Measurements from ENCODE around the gene ANO7.
A peak's percentile ranks its signal among the peaks of the same experiment; 100 is the strongest.

ANO7 gene

DNA sequence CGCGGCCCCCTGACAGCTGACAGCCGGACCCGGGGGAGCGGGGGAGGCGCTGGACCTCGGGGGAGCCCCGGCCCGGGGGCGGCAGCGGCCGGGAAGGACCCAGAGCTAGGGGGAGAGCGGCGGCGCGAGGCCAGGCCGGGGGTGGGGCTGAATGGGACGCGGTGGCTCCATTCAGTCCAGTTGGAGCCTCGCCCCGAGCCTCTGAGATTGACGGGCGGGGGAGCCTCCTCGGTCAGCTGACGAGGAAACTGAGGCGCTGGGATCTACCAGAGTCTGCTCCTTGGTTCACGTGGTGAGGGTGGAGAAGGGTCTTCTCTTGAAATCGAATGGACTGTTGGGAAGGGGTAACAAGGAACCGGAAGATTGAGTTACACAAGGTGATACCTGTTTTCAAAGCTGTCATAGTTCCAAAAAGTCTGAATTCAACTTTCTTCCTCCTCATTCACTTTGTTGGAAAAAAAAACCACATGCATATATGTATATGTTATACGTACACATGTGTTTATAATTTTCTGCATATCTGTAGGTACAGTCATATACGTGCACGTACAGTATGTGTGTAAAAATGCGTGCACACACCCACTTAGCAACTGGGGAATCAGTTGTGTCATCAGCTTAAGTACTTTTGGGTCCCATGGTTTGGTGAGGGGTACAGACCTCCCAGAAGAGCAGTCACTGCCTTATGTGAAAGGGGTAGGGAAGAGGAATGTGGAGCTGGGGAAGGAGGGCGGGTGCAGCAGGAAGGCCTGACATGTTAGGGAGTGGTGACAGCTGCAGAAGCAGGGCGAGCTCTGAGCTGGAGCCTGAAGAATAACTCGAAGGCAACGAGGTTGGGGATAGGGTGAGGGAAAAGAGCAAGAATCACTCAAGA is 37.6 kb upstream of the ANO7 start:
- Histone ChIP-seq H3K4me1 (ENCODE audit: insufficient read depth, low read length, severe bottlenecking) (peaks cover 40% of the 10 kb centered on the region), H2AFZ (ENCODE audit: low read length) (no peak overlapping the region), H3K9me3 (ENCODE audit: low read length) (no peaks in the 10 kb centered on the region), H3K36me3 (ENCODE audit: insufficient read depth, low read length) (peaks cover 17% of the 10 kb centered on the region), H3K79me2 (ENCODE audit: insufficient read depth, low read length) (peaks cover 29% of the 10 kb centered on the region), H3K27me3 (ENCODE audit: insufficient read depth, low read length) (no peaks in the 10 kb centered on the region), H3K4me2 (ENCODE audit: low read length) (peak overlapping the region; percentile 93), H3K9ac (ENCODE audit: low read length) (peak overlapping the region; percentile 88), H4K20me1 (ENCODE audit: insufficient read depth, low read length) (no peaks in the 10 kb centered on the region), H3F3A (ENCODE audit: insufficient read depth, low read length) (no peaks in the 10 kb centered on the region), H3K27ac (ENCODE audit: low read depth, low read length, poor library complexity, severe bottlenecking) (no peak overlapping the region), H3K9me2 (ENCODE audit: low read depth, low read length) (no peaks in the 10 kb centered on the region), H3K4me3 (ENCODE audit: low read depth, low read length, poor library complexity, severe bottlenecking) (peak overlapping the region; percentile 89)
- TF ChIP-seq, protein P1, sequence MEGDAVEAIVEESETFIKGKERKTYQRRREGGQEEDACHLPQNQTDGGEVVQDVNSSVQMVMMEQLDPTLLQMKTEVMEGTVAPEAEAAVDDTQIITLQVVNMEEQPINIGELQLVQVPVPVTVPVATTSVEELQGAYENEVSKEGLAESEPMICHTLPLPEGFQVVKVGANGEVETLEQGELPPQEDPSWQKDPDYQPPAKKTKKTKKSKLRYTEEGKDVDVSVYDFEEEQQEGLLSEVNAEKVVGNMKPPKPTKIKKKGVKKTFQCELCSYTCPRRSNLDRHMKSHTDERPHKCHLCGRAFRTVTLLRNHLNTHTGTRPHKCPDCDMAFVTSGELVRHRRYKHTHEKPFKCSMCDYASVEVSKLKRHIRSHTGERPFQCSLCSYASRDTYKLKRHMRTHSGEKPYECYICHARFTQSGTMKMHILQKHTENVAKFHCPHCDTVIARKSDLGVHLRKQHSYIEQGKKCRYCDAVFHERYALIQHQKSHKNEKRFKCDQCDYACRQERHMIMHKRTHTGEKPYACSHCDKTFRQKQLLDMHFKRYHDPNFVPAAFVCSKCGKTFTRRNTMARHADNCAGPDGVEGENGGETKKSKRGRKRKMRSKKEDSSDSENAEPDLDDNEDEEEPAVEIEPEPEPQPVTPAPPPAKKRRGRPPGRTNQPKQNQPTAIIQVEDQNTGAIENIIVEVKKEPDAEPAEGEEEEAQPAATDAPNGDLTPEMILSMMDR (IDR thresholded peaks at IDR 0.05; ENCODE audit: low read length): no peak
- TF ChIP-seq EZH2 (IDR thresholded peaks at IDR 0.05; ENCODE audit: borderline replicate concordance, low read length): no peak

DNA sequence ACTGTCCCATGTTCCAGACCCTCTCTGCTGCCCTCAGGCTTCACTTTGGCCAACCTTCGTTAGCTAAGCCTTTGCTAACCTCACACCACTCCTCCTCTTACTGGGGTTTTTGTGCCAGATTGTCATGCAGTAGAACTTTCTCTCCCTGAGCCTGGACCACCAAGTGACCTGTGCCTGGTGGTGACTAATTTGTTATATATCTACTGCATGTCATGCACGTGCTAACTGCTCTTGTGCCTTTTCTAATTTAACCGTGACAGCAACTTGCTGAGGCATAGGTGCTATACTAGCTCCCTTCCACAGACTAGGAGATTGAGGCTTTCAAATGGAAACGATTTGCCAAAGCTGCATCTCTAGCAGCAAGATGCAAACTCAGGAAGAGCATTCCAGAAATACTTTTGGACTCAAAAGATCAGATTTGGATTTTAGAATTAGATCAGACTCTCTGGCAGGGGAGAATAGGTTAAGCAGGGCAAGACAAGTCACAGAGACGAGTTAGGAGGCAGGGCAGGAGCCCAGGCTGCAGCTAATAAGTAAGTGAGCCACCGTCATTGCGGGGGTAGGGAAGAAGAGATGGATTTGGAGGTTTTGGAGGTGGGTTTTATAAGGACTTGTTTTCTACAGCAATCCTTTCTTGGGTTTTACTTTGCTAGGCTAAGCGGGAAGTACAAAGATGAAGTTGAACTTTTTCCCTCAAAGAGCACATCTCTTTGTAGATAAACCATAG is 36.4 kb upstream of the ANO7 start:
- TF ChIP-seq EZH2 (IDR thresholded peaks at IDR 0.05; ENCODE audit: borderline replicate concordance, low read length): no peak
- TF ChIP-seq, protein P1 (IDR thresholded peaks at IDR 0.05; ENCODE audit: low read length): no peak
- Histone ChIP-seq H3K27me3 (ENCODE audit: insufficient read depth, low read length) (no peaks in the 10 kb centered on the region), H3K9me3 (ENCODE audit: low read length) (no peaks in the 10 kb centered on the region), H3K36me3 (ENCODE audit: insufficient read depth, low read length) (peaks cover 21% of the 10 kb centered on the region), H3K4me1 (ENCODE audit: insufficient read depth, low read length, severe bottlenecking) (peaks cover 28% of the 10 kb centered on the region), H3K79me2 (ENCODE audit: insufficient read depth, low read length) (peaks cover 23% of the 10 kb centered on the region), H3K9ac (ENCODE audit: low read length) (no peak overlapping the region; the same call in 1 of the 2 replicates), H3K9me2 (ENCODE audit: low read depth, low read length) (no peaks in the 10 kb centered on the region), H3K4me3 (ENCODE audit: low read depth, low read length, poor library complexity, severe bottlenecking) (peak overlapping the region; percentile 89), H3F3A (ENCODE audit: insufficient read depth, low read length) (no peaks in the 10 kb centered on the region), H3K4me2 (ENCODE audit: low read length) (peak overlapping the region; percentile 93; the same call in 1 of the 2 replicates), H4K20me1 (ENCODE audit: insufficient read depth, low read length) (no peaks in the 10 kb centered on the region), H2AFZ (ENCODE audit: low read length) (no peak overlapping the region), H3K27ac (ENCODE audit: low read depth, low read length, poor library complexity, severe bottlenecking) (no peak overlapping the region)

DNA sequence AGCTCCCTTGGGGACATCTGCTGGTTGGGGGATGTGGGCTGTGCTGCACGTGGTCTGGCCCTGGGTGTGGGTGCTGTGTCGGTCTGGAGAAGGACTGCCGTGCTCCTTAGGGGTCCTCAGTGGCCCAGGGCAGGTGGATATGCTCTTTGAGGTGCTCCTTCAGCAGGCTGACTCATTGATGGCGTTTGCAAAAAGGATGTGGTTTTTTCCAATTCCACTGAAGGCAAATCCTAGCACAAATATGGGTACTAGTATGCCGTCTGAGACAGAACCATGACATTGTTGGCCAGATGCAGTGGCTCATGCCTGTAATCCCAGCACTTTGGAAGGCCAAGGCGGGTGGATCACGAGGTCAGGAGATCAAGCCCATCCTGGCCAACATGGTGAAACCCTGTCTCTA is 34.9 kb upstream of the ANO7 start:
- TF ChIP-seq, protein P1 (IDR thresholded peaks at IDR 0.05; ENCODE audit: low read length): no peak
- no peak for TF ChIP-seq EZH2 (IDR thresholded peaks at IDR 0.05; ENCODE audit: borderline replicate concordance, low read length)
- Histone ChIP-seq H3K9me2 (ENCODE audit: low read depth, low read length) (no peaks in the 10 kb centered on the region), H3K27me3 (ENCODE audit: insufficient read depth, low read length) (no peaks in the 10 kb centered on the region), H2AFZ (ENCODE audit: low read length) (no peak overlapping the region), H3K9me3 (ENCODE audit: low read length) (no peaks in the 10 kb centered on the region), H3K27ac (ENCODE audit: low read depth, low read length, poor library complexity, severe bottlenecking) (no peak overlapping the region), H3K9ac (ENCODE audit: low read length) (no peak overlapping the region), H3K36me3 (ENCODE audit: insufficient read depth, low read length) (peaks cover 37% of the 10 kb centered on the region), H3K4me2 (ENCODE audit: low read length) (no peak overlapping the region), H3K79me2 (ENCODE audit: insufficient read depth, low read length) (peaks cover 13% of the 10 kb centered on the region; the same call in 1 of the 2 replicates), H4K20me1 (ENCODE audit: insufficient read depth, low read length) (no peaks in the 10 kb centered on the region), H3K4me1 (ENCODE audit: insufficient read depth, low read length, severe bottlenecking) (peaks cover 14% of the 10 kb centered on the region), H3K4me3 (ENCODE audit: low read depth, low read length, poor library complexity, severe bottlenecking) (no peak overlapping the region), H3F3A (ENCODE audit: insufficient read depth, low read length) (no peaks in the 10 kb centered on the region)
